K562 (cell line): ENCODE measurements around the gene AIF1. TPM values are rescaled to one million over a fixed set of nuclear protein-coding genes. Genes with fewer than 3 reads are reported as not detected.

Source experiments
- ATAC-seq: fragments of 200-7000 bp; cut with Tn5 transposase; 3 replicates; pipeline ENCODE4 v1.9.1; 2020; ENCODE audit warnings: moderate library complexity
- BruUV-seq: library from RNA; stranded (reverse); fragments of 400-500 nt; replicated peaks from 2 replicates; lab custom pipeline; 2021; lab: Mats Ljungman, UMichigan
- CTCF ChIA-PET: fragments of 300-600 bp; formaldehyde crosslinking; extraction: SDS; loops from one replicate; lab custom pipeline; 2021; ENCODE audit warnings: low intra/inter-chr PET ratio; lab: Yijun Ruan, JAX
- POLR2A ChIA-PET: fragments of 300-600, 350-650 bp; sonication (Branson Sonifier 250); formaldehyde crosslinking; extraction: SDS; loops from one replicate; lab custom pipeline; 2021; ENCODE audit warnings: antibody characterized with exemption, inconsistent platforms; lab: Yijun Ruan, JAX
- DNase-seq, 4 experiments: peaks; one replicate each; pipeline versions ENCODE4 v3.0.0 to v3.0.0-alpha.2; 2011 to 2018; ENCODE audit warnings: low spot score in 3 of 4, mixed read lengths in 3 of 4; ENCODE audit errors: extremely low read depth in 1 of 4
- FAIRE-seq: peaks from 2 replicates; lab custom pipeline; 2011; peaks lifted over from hg19 to GRCh38; lab: Jason Lieb, UNC
- H2AFZ ChIP-seq: 2 replicates; pipeline ENCODE4 v1.6.0; 2011; ENCODE audit warnings: low read depth, low read length, control low read depth, inconsistent platforms
- H3K27ac ChIP-seq: fragments of 200-600 bp; 3 replicates; pipeline ENCODE4 v1.8.0; 2011; ENCODE audit warnings: low read depth, mild to moderate bottlenecking, control low read depth, inconsistent platforms, low read length, moderate library complexity, mixed read lengths; ENCODE audit errors: extremely low read depth
- H3K27me3 ChIP-seq, 2 experiments: fragments of 300-600 bp in 1 of 2; 2 replicates in 1 of 2; 3 replicates in 1 of 2; pipeline versions ENCODE4 v1.6.0 to v1.8.0; 2011; ENCODE audit warnings: inconsistent platforms in 2 of 2, low read length in 2 of 2, mild to moderate bottlenecking in 1 of 2, mixed read lengths in 1 of 2, moderate library complexity in 1 of 2; ENCODE audit not compliant: control insufficient read depth in 2 of 2, insufficient read depth in 2 of 2
- H3K36me3 ChIP-seq: fragments of 300-600 bp; 3 replicates; pipeline ENCODE4 v1.8.0; 2011; ENCODE audit warnings: mild to moderate bottlenecking, low read length, inconsistent platforms; ENCODE audit not compliant: control insufficient read depth, insufficient read depth
- H3K4me1 ChIP-seq, 2 experiments: fragments of 200-600 bp in 1 of 2; replicated peaks in 1 of 2; 2 replicates in 1 of 2; 3 replicates in 1 of 2; pipeline versions ENCODE4 v1.5.1 to v1.8.0; 2011; ENCODE audit warnings: inconsistent platforms in 2 of 2, low read length in 2 of 2, mild to moderate bottlenecking in 1 of 2, mixed read lengths in 1 of 2, moderate library complexity in 1 of 2; ENCODE audit not compliant: control insufficient read depth in 2 of 2, insufficient read depth in 2 of 2
- H3K4me2 ChIP-seq: 2 replicates; pipeline ENCODE4 v1.6.1; 2011; ENCODE audit warnings: low read length, control low read depth, inconsistent platforms, mixed read lengths; ENCODE audit not compliant: insufficient read depth
- H3K4me3 ChIP-seq: fragments of 200-600 bp; sonication (generic), shearing (Covaris generic); 2 replicates; pipeline ENCODE4 v1.5.1; 2016; ENCODE audit warnings: control low read depth, inconsistent platforms
- H3K79me2 ChIP-seq: fragments of 200-600 bp; 3 replicates; pipeline ENCODE4 v1.8.0; 2011; ENCODE audit warnings: low read length, inconsistent platforms; ENCODE audit not compliant: control insufficient read depth, insufficient read depth
- H3K9ac ChIP-seq, 2 experiments: 2 replicates each; pipeline versions ENCODE4 v1.6.0 to v1.6.1; 2011; ENCODE audit warnings: low read depth in 2 of 2, low read length in 2 of 2, control low read depth in 1 of 2, inconsistent platforms in 1 of 2, mild to moderate bottlenecking in 1 of 2, mixed read lengths in 1 of 2; ENCODE audit not compliant: insufficient read depth in 1 of 2
- H3K9me1 ChIP-seq: one replicate; pipeline ENCODE4 v1.6.0; 2011; ENCODE audit warnings: inconsistent platforms, mild to moderate bottlenecking, low read length, moderate library complexity; ENCODE audit not compliant: control insufficient read depth, insufficient read depth
- H3K9me3 ChIP-seq: replicated peaks from 2 replicates; pipeline ENCODE4 v1.5.1; 2011; ENCODE audit warnings: low read depth, low read length, inconsistent platforms; ENCODE audit not compliant: control insufficient read depth, insufficient read depth
- H4K20me1 ChIP-seq: replicated peaks from 2 replicates; pipeline ENCODE4 v1.6.1; 2011; ENCODE audit warnings: low read length, inconsistent platforms, mixed read lengths; ENCODE audit not compliant: control insufficient read depth, insufficient read depth
- ARID4B ChIP-seq: sonication (generic); formaldehyde crosslinking; IDR thresholded peaks from 2 replicates; pipeline ENCODE4 v1.8.0; 2022; ENCODE audit warnings: mild to moderate bottlenecking, missing genetic modification reagents
- ATF1 ChIP-seq, 2 experiments: fragments of 450-650 bp in 1 of 2; IDR thresholded peaks; 2 replicates each; pipeline ENCODE4 v1.6.1; 2016; ENCODE audit warnings: missing compliant biosample characterization in 1 of 2, missing genetic modification characterization in 1 of 2
- CHD1 ChIP-seq: fragments of 200-600 bp; sonication (generic); IDR thresholded peaks from one replicate; pipeline ENCODE4 v1.6.1; 2012; ENCODE audit warnings: mild to moderate bottlenecking, moderate library complexity, low read length, inconsistent platforms
- MTF1 ChIP-seq: fragments of 250-450 bp; sonication (Bioruptor Pico); IDR thresholded peaks from 2 replicates; pipeline ENCODE4 v1.9.0; 2021; ENCODE audit warnings: moderate library complexity, mild to moderate bottlenecking, inconsistent platforms, borderline replicate concordance
- MYNN ChIP-seq, 2 experiments: sonication (generic); formaldehyde crosslinking in 1 of 2; IDR thresholded peaks; 2 replicates each; pipeline versions ENCODE4 v1.5.0 to v1.6.1; 2016 to 2020; ENCODE audit warnings: antibody characterized with exemption in 1 of 2, missing genetic modification reagents in 1 of 2
- NCOA1 ChIP-seq: fragments of 450-650 bp; IDR thresholded peaks from 2 replicates; pipeline ENCODE4 v1.6.1; 2016; ENCODE audit warnings: low read depth
- RCOR1 ChIP-seq, 2 experiments: IDR thresholded peaks; 2 replicates each; pipeline ENCODE4 v1.6.1; 2012; ENCODE audit warnings: low read depth in 2 of 2, low read length in 2 of 2, borderline replicate concordance in 1 of 2, improper control_type of control experiment in 1 of 2
- SMARCB1 ChIP-seq: IDR thresholded peaks from 2 replicates; pipeline ENCODE4 v1.6.1; 2011; ENCODE audit warnings: improper control_type of control experiment, low read depth; ENCODE audit not compliant: insufficient read length
- ZFPM2 ChIP-seq: fragments of 250-450 bp; sonication (Bioruptor Pico); IDR thresholded peaks from 2 replicates; pipeline ENCODE4 v1.5.1; 2022; ENCODE audit warnings: mild to moderate bottlenecking
- ZNF212 ChIP-seq: fragments of 450-650 bp; formaldehyde crosslinking; IDR thresholded peaks from 2 replicates; pipeline ENCODE4 v1.4.0; 2020; ENCODE audit warnings: mild to moderate bottlenecking
- ZNF354B ChIP-seq: fragments of 250-450 bp; sonication (Bioruptor Pico); IDR thresholded peaks from 2 replicates; pipeline ENCODE4 v1.4.0; 2020
- ZNF408 ChIP-seq: fragments of 250-450 bp; sonication (Bioruptor Pico); IDR thresholded peaks from 2 replicates; pipeline ENCODE4 v1.4.0; 2020; ENCODE audit warnings: low read depth, mild to moderate bottlenecking, moderate library complexity
- ZNF655 ChIP-seq: fragments of 250-450 bp; sonication (Bioruptor Pico); IDR thresholded peaks from 2 replicates; pipeline ENCODE4 v1.5.0; 2021
- WGBS: fragments of 100-300 bp; shearing (Covaris generic); methylation state at CpG from one replicate; pipeline ENCODE4 v1.1.6; 2016; ENCODE audit warnings: low coverage, mixed read lengths; ENCODE audit not compliant: insufficient coverage; ENCODE audit errors: missing lambda C conversion rate; 5-methylcytosine and 5-hydroxymethylcytosine counted together
- in situ Hi-C: fragments of 300-500 bp; cut with MboI; formaldehyde crosslinking; loops from 4 replicates; pipeline ENCODE4 v1.15.0; 2018; ENCODE audit warnings: inconsistent platforms, mixed read lengths
- intact Hi-C: fragments of 100-400 bp; cut with micrococcal nuclease; formaldehyde crosslinking; loops from 2 replicates; pipeline ENCODE4 v1.14.2; 2022
- polyA plus RNA-seq, 8 experiments: library from polyadenylated mRNA; depleted of rRNA in 4 of 8; stranded (reverse) in 5 of 8; unstranded in 3 of 8; fragments of >200 nt; fragmentation: Nextera tagmentation in 2 of 8; fragmentation: Illumina TruSeq in 1 of 8; extraction: Ambion mirVana in 2 of 8; extraction: Trizol in 1 of 8; gene quantifications; 2 replicates each; pipeline versions ENCODE4 v1.2.1 to v1.2.3, GENCODE V29; 2011 to 2014; ENCODE audit warnings: inconsistent platforms in 1 of 8, missing spikeins in 1 of 8
- total RNA-seq, 7 experiments: library from RNA; depleted of rRNA in 6 of 7; stranded (reverse); fragments of >200 nt in 6 of 7; fragmentation: Illumina TruSeq in 2 of 7; extraction: Trizol in 2 of 7; gene quantifications; 2 replicates each; pipeline versions ENCODE4 v1.2.1 to v1.2.3, GENCODE V29; 2011 to 2021; ENCODE audit warnings: low replicate concordance in 1 of 7

Gene AIF1
- total and polyA plus RNA-seq, 9 of the 15 experiments (the other 6 are each of a cell fraction or from before 2014, with no cell fraction given): 9.4 to 33.4 (median 19.4) TPM

GRCh38 chr6:31663961-31664789 is 49.1 kb downstream of the AIF1 start:
- CTCF ChIA-PET: no interaction called here
- TSS peak; percentile 55 for BruUV-seq
- no peaks in the 10 kb centered on the region for H3K9me1 ChIP-seq
- peaks cover 90% of the 10 kb centered on the region for H3K79me2 ChIP-seq
- FAIRE-seq (peak; percentile 94), ATAC-seq (peak; percentile 28), DNase-seq (peak; percentile 75 to 92 (median 84))
- peaks cover 37 to 53% of the 10 kb centered on the region in 2 experiments; a peak in 4 of 5 replicates for H3K4me1 ChIP-seq
- H2AFZ ChIP-seq: peak overlapping the region; percentile 62
- peaks cover 6% of the 10 kb centered on the region; the same call in 1 of the 2 replicates for H4K20me1 ChIP-seq
- H3K4me3 ChIP-seq: peak overlapping the region; percentile 66
- peak overlapping the region; percentile 93 for H3K4me2 ChIP-seq
- peak overlapping the region; percentile 96 to 97 for H3K9ac ChIP-seq
- peak overlapping the region; percentile 97 for H3K27ac ChIP-seq
- in situ Hi-C loops (loop anchor here (5.0 kb wide), 2 partner anchors 117 to 198 kb away; partner anchors contain the start of genes ATP6V1G2, NEU1 and NFKBIL1), intact Hi-C loops (loop anchor here (2.0 to 10.0 kb wide), 3 partner anchors 39 to 511 kb away; partner anchors contain the start of genes ABHD16A, AGPAT1, ATP6V1G2 and NFKBIL1)
- peaks cover 53% of the 10 kb centered on the region for H3K36me3 ChIP-seq
- POLR2A ChIA-PET: interaction anchor here (0.6 to 9.8 kb wide), 65 partner anchors 8 to 1693 kb away, joined by 3 to 267 read pairs (median 6); partner anchors contain the start of genes ABHD16A, APOM, BAG6 and CLIC1
- no peaks in the 10 kb centered on the region for H3K27me3 ChIP-seq
- 2% methylated on average over 17 of the region's 17 CpGs for WGBS
- no peaks in the 10 kb centered on the region for H3K9me3 ChIP-seq
- TF ChIP-seq ZNF655 (CRISPR knock-in tag) (no peak), MYNN (IDR thresholded peaks at IDR 0.05) (peak; percentile 57; the same call in 1 of the 2 replicates), MYNN (CRISPR knock-in tag; IDR thresholded peaks at IDR 0.05) (no peak), ATF1 (CRISPR knock-in tag; IDR thresholded peaks at IDR 0.05) (no peak), ATF1 (tag; IDR thresholded peaks at IDR 0.05) (no peak), CHD1 (no peak), SMARCB1 (no peak), MTF1 (CRISPR knock-in tag) (no peak), ZNF354B (CRISPR knock-in tag) (0 out of 2 replicates have a peak, but pooled peaks have one; percentile 1), ZFPM2 (CRISPR knock-in tag) (0 out of 2 replicates have a peak, but pooled peaks have one; percentile 11), ZNF212 (CRISPR knock-in tag) (no peak), ARID4B (CRISPR knock-in tag) (no peak; the same call in 1 of the 2 replicates), ZNF408 (CRISPR knock-in tag) (0 out of 2 replicates have a peak, but pooled peaks have one; percentile 4), RCOR1 (IDR thresholded peaks at IDR 0.05; ENCODE audit: borderline replicate concordance in 1 of 2, low read depth in 2 of 2, low read length in 2 of 2) (peak in 1 of 2 experiments; percentile 91; a peak in 1 of 4 replicates), NCOA1 (peak; percentile 38; the same call in 1 of the 2 replicates)
